Endometrial microvascular endothelial cells (primary cell): ENCODE data around the gene PGLYRP3. TPM values are rescaled to one million over a fixed set of nuclear protein-coding genes. Genes with fewer than 3 reads are reported as not detected.

Experiments
- in situ Hi-C: cut with HindIII; loops from 2 replicates; pipeline ENCODE4 v1.10.0; 2017; ENCODE audit warnings: low sequenced_read_pairs, low pct_unique_long_range_greater_than_20kb; ENCODE audit errors: inconsistent ontology term
- total RNA-seq: library from RNA; depleted of rRNA; stranded (reverse); fragments of >200 nt; gene quantifications from one replicate; pipeline ENCODE4 v1.2.3, GENCODE V29; 2015; ENCODE audit errors: inconsistent ontology term

Gene PGLYRP3, protein sequence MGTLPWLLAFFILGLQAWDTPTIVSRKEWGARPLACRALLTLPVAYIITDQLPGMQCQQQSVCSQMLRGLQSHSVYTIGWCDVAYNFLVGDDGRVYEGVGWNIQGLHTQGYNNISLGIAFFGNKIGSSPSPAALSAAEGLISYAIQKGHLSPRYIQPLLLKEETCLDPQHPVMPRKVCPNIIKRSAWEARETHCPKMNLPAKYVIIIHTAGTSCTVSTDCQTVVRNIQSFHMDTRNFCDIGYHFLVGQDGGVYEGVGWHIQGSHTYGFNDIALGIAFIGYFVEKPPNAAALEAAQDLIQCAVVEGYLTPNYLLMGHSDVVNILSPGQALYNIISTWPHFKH
- total RNA-seq = not detected

DNA sequence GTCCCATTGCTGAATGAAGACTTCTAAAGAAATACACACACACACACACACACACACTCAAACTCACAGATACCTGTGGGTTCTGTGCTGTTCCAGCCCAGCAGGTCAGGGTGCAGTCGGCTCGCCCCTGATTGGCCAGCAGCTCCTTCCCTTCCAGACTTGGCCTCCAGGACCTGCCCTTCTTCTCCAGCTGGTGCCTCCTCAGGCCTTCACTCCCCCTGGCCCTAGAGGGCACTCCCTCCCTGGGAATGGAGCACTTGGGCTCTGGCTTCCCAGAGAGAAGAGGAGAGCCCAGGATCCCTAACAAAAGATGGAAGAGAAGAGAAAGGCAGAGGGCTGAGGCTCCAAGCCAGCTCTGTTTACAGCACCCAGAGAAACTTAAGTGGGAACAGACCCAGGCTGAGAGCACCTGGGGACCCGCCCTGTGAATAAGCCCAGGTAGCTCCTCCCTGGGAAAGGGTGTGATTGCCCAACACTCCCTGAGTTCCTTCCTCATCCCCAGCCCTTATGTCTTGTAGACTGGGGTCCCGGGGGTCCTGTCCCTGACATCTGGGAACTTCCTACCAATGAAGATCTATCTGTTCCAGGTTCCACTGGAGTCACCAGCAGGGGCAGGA, at the start of gene PGLYRP3:
PGLYRP3 (minus strand) TSS at position 383 of the 617 bp plus-strand sequence. CDS start 2,287 bp downstream, outside the sequence.
- in situ Hi-C loops = no loop called here

DNA sequence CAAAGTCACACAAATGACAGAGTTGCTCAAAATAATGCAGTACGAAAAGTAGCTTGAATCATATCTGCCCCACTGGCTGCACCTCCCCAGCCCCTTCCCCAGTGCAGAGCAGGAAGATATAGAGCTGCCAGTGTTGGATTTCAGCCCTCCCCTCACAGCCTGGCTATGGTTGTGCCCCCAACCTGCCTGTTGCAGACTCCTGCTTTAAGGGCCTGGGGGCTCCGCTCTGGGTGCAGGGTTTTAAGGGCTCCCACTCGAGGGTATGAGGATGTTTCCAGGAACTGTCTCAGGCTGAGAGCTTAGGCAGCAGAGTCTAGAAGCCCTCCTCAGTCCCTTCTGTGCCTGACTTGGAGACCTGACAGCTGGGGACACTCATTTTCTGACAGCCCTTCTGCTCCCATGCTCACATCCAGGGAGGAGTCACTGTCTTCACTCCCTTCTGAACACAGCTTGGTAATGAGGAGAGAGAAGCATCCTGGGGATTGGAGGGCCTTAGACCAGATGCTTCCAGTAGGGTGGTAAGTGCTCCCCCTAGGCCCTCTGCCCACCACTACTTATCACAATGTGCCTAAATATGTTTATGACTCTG, 49.5 kb upstream of the PGLYRP3 start:
- in situ Hi-C loops = loop anchor here (25.0 kb wide), 1 partner anchor 125 kb away; no protein-coding TSS in a partner anchor

DNA sequence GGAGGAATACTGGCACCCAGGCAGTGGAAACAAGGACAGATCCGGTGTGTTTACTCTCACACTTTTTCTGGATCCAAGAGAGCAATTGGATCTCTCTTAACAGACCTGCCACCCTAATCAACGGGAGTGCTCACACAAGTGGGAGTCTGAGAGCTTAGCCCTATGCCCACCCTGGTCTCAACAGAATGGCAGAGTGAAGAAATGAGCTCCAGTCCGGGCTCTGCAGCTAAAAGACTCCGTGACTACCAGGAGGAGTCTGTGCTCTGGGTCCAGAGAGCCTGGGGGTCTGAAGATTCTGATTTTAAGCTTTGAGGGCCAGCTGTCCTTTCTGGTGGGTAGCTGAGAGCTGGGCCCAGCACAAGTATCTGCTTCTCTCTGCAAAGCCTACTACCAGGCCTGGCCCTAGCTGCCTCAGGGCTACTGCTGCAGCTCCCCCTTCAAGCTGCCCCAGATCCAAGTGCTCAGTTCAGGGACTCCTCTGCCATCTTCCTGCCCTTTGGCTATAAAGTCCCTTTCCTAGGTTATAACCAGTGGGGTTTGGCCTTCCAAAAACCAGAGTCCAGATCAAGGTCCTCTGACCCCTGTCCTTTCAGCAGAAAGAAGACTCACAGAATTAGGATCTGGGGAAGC, 48.8 kb upstream of the PGLYRP3 start:
- in situ Hi-C loops = loop anchor here (25.0 kb wide), 1 partner anchor 126 kb away; no protein-coding TSS in a partner anchor

DNA sequence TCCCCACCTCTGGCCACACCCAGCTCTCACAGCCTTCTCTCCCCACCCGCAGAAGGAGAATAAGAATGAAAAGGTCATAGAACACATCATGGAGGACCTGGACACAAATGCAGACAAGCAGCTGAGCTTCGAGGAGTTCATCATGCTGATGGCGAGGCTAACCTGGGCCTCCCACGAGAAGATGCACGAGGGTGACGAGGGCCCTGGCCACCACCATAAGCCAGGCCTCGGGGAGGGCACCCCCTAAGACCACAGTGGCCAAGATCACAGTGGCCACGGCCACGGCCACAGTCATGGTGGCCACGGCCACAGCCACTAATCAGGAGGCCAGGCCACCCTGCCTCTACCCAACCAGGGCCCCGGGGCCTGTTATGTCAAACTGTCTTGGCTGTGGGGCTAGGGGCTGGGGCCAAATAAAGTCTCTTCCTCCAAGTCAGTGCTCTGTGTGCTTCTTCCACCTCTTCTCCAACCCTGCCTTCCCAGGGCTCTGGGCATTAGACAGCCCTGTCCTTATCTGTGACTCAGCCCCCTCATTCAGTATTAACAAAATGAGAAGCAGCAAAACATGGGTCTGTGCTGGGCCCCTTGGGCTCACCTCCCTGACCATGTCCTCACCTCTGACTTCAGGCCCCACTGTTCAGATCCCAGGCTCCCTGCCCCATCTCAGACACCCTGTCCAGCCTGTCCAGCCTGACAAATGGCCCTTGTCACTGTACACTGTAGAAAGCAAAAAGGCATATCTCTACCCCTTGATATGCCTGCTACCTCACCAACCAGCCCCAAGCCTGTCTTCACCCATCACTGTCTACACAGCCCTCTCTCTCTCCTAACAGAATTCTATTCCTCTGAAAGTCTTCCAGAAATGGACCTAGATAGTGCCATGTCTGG, 48.1 kb upstream of the PGLYRP3 start:
- in situ Hi-C loops = loop anchor here (25.0 kb wide), 1 partner anchor 126 kb away; no protein-coding TSS in a partner anchor

DNA sequence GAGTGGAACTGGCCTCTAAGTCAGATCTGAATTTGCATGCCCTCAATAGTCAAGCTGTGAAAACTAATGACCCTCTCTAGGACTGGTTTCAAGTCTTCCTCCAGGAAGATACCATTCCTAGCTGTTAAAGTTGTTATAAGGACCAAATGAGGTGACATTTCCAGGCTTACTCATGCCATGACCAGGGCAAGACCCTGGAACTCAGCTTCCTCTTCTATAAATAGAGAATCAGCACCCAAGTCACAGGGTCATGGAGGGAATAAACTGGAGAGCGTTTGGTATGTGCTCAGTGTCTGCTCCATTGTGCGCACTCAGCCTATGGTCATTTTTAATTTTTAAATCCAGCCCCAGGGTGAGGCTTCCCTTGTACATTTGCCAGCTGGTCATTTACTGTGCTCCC, 47.4 kb upstream of the PGLYRP3 start:
- in situ Hi-C loops = loop anchor here (25.0 kb wide), 1 partner anchor 127 kb away; no protein-coding TSS in a partner anchor

DNA sequence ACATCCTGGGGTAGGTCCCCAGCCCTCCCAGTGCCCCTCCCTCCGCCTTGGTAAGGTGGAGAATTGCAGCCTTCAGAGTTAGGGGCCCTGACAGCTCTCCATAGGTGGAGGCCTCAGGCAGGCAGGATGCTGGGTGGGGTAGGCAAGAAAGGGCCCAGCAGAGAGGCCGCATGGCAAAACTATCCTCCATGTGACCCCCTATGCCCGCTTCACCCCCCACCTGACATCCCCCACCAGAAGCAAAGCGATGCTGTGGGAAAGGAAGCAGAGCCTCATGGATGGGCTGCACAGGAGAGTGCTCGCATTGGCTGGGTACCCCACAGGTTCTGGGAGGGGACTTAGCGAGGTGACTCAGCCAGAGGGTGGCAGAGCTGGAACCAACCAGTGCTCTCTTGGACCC, 46.5 kb upstream of the PGLYRP3 start:
- in situ Hi-C loops = loop anchor here (25.0 kb wide), 1 partner anchor 128 kb away; no protein-coding TSS in a partner anchor

DNA sequence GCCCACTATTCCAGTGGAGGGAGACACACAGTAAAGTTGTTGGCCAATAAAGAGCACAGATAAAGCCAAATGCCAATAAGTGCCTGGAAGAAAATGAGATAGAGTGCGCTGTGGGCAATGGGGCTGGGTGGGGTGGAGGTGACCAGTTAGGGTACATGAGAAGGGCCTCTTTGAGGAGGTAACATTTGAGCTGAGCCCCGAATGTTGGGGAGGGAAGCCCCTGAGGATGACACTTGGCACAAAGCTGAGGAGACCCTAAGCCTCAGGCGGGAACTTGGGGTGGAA, 45.9 kb upstream of the PGLYRP3 start:
- in situ Hi-C loops = loop anchor here (25.0 kb wide), 1 partner anchor 129 kb away; no protein-coding TSS in a partner anchor

DNA sequence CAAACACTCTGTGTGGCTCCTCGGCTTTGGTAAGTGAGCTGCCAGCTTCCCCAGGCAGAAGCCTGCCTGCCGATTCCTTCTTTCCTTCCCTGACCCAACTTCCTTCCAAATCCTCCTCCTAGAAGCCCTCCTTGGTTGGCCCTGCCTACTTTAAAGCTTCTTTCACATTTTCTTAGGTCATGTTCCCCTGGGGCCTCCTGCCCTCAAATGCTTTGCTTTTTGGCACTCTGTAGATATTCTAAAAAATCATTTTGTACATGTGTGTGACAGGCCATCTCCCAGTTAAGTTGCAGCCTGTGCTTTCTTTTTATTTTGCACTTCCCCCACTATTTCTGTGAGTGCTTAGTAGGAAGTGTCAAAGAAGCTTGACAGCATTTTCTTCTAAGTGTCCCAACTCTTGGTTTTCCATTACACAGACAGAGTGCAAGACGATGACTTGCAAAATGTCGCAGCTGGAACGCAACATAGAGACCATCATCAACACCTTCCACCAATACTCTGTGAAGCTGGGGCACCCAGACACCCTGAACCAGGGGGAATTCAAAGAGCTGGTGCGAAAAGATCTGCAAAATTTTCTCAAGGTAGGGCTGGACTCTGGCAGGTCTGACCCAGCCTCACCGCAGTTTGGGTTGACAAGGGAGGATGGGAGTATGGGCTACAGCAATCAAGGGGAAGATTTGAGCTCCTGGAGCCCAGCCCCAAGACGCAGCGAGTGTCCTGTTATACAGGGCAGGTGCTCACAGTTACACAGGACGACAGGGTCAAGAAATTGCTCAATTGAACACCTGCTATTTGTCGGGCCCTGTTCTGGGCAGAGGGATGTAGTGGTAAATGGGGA, 45.3 kb upstream of the PGLYRP3 start, which contains the start of gene S100A9:
S100A9 (plus strand) TSS at position 2 of the 838 bp plus-strand sequence; CDS start at position 432, 430 bp downstream.
- in situ Hi-C loops = loop anchor here (25.0 kb wide), 1 partner anchor 129 kb away; no protein-coding TSS in a partner anchor

DNA sequence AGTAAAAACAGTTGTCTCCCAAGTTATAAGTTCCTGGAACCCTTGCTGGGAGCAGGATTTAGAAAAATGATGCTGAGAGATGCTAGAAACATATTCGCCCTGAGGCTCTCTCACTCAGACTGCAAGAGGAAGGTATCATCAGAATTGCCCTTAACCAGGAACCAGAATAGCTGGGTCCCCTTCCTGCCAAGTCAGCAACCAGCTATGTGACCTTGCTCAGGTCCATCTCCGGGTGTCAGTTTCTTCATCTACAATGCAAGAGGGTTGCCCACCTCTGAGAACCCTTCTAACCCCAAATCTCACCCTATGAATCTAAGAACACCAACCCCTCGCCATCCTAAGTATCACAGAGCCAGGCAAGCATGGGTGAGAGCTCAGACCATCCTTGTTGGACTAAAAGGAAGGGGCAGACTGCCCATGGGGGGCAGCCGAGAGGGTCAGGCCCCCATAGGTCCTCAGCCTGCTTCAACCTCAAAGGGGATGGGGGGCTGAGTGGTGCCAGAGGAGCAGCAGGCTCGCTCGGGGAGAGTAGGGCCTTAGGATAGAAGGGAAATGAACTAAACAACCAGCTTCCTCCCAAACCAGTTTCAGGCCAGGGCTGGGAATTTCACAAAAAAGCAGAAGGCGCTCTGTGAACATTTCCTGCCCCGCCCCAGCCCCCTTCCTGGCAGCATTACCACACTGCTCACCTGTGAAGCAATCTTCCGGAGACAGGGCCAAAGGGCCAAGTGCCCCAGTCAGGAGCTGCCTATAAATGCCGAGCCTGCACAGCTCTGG, 44.5 kb upstream of the PGLYRP3 start:
- in situ Hi-C loops = loop anchor here (25.0 kb wide), 1 partner anchor 130 kb away; no protein-coding TSS in a partner anchor

DNA sequence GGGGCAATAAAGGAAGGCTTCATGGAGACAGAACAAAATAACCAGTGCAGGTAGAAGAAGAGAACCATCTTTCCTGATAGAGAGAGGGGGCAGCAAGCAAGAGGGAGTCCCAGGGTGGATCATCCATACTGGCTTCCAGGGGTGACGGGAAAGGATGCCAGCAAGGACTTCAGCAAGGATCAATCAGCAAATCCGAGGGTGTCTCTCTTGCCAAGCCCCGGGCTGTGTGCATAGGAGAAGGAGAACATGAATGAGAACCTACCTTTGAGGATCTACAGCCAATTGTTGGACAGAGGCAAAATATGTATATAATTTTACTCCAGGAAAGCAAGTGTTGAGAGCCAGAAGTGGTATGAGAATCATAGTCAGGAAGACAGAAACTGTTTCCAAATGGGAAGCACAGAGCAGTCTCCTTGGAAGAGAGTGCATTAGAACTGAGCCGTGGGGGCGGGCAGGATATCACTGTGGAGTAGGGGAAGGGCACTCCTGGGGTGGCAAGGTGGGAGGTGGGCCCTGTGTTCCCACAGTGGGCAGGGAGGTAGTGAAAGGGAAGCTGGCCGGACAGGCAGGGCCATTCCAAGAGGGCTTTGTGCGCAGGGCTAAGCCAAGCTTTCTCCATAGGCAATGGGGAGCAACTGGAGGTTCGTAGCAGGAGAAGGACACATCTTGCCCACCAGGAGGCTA, 43.8 kb upstream of the PGLYRP3 start:
- in situ Hi-C loops = loop anchor here (25.0 kb wide), 1 partner anchor 131 kb away; no protein-coding TSS in a partner anchor

DNA sequence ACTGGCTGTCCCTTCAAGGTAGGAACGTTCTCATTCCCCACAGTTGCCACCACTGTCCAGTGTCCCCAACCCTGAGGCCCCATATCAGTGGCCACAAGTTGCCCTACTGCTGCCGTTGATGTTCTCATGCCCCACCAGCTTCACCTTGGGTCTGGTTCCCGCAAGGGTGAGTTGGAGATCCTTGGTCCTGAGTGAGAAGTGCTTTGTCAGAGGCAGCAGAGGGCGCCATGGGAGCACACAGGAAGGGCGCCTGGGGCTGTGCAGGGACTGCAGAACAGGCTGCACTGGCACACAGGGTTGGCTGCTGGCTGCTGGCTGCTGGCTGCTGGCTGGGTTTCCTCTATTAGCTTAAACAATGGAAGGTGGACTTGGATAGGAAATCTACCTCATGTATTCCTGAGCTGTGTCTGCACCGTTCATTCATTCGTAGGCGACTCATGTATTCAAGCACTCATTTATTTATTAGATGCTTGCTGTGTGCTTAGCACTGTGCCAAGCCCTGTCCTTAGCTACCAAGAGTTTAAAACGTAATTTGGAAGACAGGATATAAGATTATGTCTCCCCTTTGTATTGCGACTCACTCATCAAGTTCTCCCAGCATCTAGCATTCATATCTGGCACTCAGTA, 42.8 kb upstream of the PGLYRP3 start:
- in situ Hi-C loops = loop anchor here (25.0 kb wide), 1 partner anchor 132 kb away; no protein-coding TSS in a partner anchor

DNA sequence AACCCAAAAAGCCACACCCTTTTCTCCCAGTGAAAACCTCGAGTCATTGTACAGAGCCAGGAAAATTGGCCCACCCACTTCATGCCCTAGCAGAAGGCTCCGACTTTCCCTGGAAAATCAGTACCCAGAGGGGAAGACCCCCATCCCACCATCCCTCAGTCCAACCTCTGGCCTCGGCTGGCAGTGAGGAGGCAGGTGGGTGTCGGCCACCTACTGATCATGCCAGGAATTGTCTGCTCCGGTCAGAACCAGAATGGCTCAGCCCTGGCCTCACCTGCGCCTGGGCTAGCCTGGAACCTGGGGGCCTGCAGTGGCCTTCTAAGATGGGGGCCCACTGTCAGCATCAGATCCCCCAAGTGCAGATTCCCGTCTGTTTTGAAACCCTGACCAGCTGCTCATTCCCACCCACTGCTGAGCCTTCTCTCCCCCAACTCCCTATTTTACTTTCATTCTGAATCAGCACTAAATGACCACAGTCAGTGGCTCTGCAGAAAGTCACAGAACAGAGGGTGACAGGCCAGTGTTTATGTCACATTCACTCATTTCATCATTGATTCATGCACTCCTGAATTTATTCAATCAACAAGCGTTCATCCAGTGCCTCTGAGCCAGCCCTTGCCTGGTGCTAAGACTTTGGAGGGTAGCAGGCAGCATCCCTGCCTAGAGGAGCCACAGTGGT, 41.9 kb upstream of the PGLYRP3 start:
- in situ Hi-C loops = loop anchor here (25.0 kb wide), 1 partner anchor 133 kb away; no protein-coding TSS in a partner anchor

DNA sequence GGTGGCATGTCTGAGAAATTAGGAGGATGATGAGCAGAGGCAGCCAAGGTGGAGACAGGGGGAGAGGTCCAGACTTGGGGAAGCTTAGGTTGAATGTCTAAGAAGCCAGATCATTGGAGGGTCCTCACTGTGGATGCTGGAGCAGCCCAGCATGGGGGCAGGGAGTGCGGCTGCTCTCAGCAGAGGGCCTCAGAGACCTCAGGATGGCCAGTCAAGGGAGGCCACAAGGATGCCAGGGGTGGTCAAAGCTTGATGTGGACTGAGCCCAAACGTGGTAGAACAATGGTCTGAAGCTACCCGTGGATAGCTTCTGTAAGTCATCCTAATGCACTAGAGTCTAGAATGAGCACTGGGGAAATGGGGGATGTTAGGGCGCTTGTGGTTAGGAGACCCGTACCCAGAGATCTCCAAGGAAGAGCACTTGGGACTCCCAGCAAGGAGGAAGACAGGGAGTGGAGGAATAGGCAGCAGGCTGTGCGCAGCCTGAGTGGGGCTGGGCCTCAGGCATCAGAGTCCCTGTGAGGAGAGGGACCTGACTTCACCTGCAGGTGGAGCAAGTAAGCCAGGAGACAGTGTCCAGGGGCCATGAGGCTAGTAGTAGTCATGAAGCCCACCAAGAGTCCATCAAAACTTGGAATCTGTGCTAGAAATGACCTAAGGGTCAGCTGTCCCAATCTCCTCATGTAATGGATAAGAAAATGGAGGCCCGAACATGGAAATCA, 40.6 kb upstream of the PGLYRP3 start:
- in situ Hi-C loops = loop anchor here (25.0 kb wide), 1 partner anchor 134 kb away; no protein-coding TSS in a partner anchor

DNA sequence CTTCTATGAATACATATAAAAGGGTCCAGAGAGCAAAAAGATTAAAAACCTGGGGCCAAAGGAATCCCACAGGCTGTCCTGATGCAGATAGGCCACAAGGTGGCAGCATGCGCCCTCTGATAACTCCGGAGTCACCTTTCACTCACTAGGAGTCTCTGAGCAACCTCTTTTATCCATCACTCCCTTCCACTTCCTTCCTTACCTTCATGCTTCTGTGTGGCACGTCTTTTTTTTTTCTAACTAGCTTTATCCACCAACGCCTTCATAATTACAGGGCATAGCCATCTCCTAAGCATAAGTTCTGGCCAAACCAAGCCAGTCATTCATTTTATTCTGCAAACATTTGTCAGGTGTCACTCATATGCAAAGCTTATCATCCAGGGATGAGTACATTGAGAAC, 39.8 kb upstream of the PGLYRP3 start:
- in situ Hi-C loops = loop anchor here (25.0 kb wide), 1 partner anchor 135 kb away; no protein-coding TSS in a partner anchor
